Endothelial cell (in vitro differentiated cells): ENCODE data around the gene HRAS. TPM values are rescaled to one million over a fixed set of nuclear protein-coding genes. Genes with fewer than 3 reads are reported as not detected.

Experiments
- DNase-seq: peaks from one replicate; pipeline ENCODE4 v3.0.0; 2021; ENCODE audit warnings: low spot score
- H3K27ac Mint-ChIP-seq: one replicate; pipeline ENCODE4 v1.8.0; 2021; ENCODE audit warnings: mixed read lengths, inconsistent platforms; ENCODE audit not compliant: unreplicated experiment
- H3K27me3 Mint-ChIP-seq: one replicate; pipeline ENCODE4 v1.8.0; 2021; ENCODE audit warnings: mild to moderate bottlenecking, moderate library complexity, mixed read lengths, inconsistent platforms; ENCODE audit not compliant: unreplicated experiment
- H3K36me3 Mint-ChIP-seq: one replicate; pipeline ENCODE4 v1.8.0; 2021; ENCODE audit warnings: mild to moderate bottlenecking, low read depth, mixed read lengths, inconsistent platforms; ENCODE audit not compliant: unreplicated experiment
- H3K4me1 Mint-ChIP-seq: one replicate; pipeline ENCODE4 v1.8.0; 2021; ENCODE audit warnings: mild to moderate bottlenecking, mixed read lengths, inconsistent platforms; ENCODE audit not compliant: unreplicated experiment
- H3K4me3 Mint-ChIP-seq: one replicate; pipeline ENCODE4 v1.8.0; 2021; ENCODE audit warnings: mild to moderate bottlenecking, mixed read lengths, inconsistent platforms; ENCODE audit not compliant: unreplicated experiment
- H3K9me3 Mint-ChIP-seq: one replicate; pipeline ENCODE4 v1.8.0; 2021; ENCODE audit warnings: mixed read lengths, inconsistent platforms; ENCODE audit not compliant: unreplicated experiment
- CTCF ChIP-seq: fragments of 200-600 bp; sonication (generic); IDR thresholded peaks from one replicate; pipeline ENCODE4 v1.5.0; 2021; ENCODE audit warnings: antibody characterized with exemption; ENCODE audit not compliant: unreplicated experiment
- microRNA-seq: library from miRNA; unstranded; fragments of <30 nt; microRNA quantifications from one replicate; pipeline ENCODE4, GENCODE V29; 2020; ENCODE audit not compliant: unreplicated experiment
- total RNA-seq: library from RNA; stranded (reverse); fragmentation: NEBNext Ultra II Directional; extraction: Animal tissue kit (Norgen Biotek cat#: 25700); gene quantifications from one replicate; pipeline ENCODE4 v1.2.1, GENCODE V29; 2021; ENCODE audit not compliant: unreplicated experiment

HRAS gene
- total RNA-seq, 1 donor from 2014 or later = 92.4 TPM

GRCh38 chr11:487571-488021, 47.8 kb downstream of the HRAS start:
- Mint-ChIP-seq H3K4me1 (no peaks in the 10 kb centered on the region), H3K27me3 (peaks cover 7% of the 10 kb centered on the region), H3K9me3 (no peaks in the 10 kb centered on the region), H3K4me3 (no peak overlapping the region), H3K27ac (no peak overlapping the region), H3K36me3 (peaks cover 8% of the 10 kb centered on the region)
- DNase-seq = no peak
- TF ChIP-seq CTCF = no peak

- Mint-ChIP-seq H3K36me3 (peaks cover 11% of the 10 kb centered on the region), H3K27me3 (peaks cover 7% of the 10 kb centered on the region), H3K27ac (no peak overlapping the region), H3K9me3 (no peaks in the 10 kb centered on the region), H3K4me1 (no peaks in the 10 kb centered on the region), H3K4me3 (no peak overlapping the region)
- no peak for DNase-seq
- no peak for TF ChIP-seq CTCF
Measured at GRCh38 chr11:486189-486588, 49.2 kb downstream of the HRAS start.

- Mint-ChIP-seq H3K27ac (no peak overlapping the region), H3K4me3 (no peak overlapping the region), H3K36me3 (peaks cover 13% of the 10 kb centered on the region), H3K27me3 (peaks cover 7% of the 10 kb centered on the region), H3K9me3 (no peaks in the 10 kb centered on the region), H3K4me1 (no peaks in the 10 kb centered on the region)
- TF ChIP-seq CTCF = no peak
- no peak for DNase-seq
Measured at GRCh38 chr11:484616-485015, 50.8 kb downstream of the HRAS start.

Small RNA genes within 50 kb of the gene (microRNA-seq; reads per million reads assigned to microRNA genes)
- gene MIR210 = 123 reads per million, percentile 83 among the genes with 10 or more reads in this experiment

Other genes with a start within 250 kb of the HRAS start
- gene PGGHG, start 246.4 kb downstream of the HRAS start, total RNA-seq = 69.7 TPM
- not detected for gene IFITM5, start 236.1 kb downstream of the HRAS start, total RNA-seq
- 205 TPM for gene IFITM2, start 227.8 kb downstream of the HRAS start, total RNA-seq
- 23.4 TPM for gene IFITM1, start 221.5 kb downstream of the HRAS start, total RNA-seq
- 446 TPM for gene IFITM3, start 214.7 kb downstream of the HRAS start, total RNA-seq
- gene B4GALNT4, start 166.1 kb downstream of the HRAS start, total RNA-seq = 14.9 TPM
- gene PKP3, start 141.4 kb downstream of the HRAS start, total RNA-seq = 0.49 TPM
- gene SIGIRR, start 120.6 kb downstream of the HRAS start, total RNA-seq = 18.7 TPM
- gene ANO9, start 93.6 kb downstream of the HRAS start, total RNA-seq = 0.41 TPM
- 46.4 TPM for gene PTDSS2, start 85.3 kb downstream of the HRAS start, total RNA-seq
- 61.1 TPM for gene RNH1, start 28.3 kb downstream of the HRAS start, total RNA-seq
- gene LRRC56, start 2.0 kb upstream of the HRAS start, total RNA-seq = 2.6 TPM
- gene LMNTD2, start 25.2 kb upstream of the HRAS start, total RNA-seq = 4.2 TPM
- gene RASSF7, start 25.4 kb upstream of the HRAS start, total RNA-seq = 8.9 TPM
- gene PHRF1, start 40.9 kb upstream of the HRAS start, total RNA-seq = 29.5 TPM
- gene IRF7, start 80.4 kb upstream of the HRAS start, total RNA-seq = 11.6 TPM
- not detected for gene CDHR5, start 89.4 kb upstream of the HRAS start, total RNA-seq
- 1.8 TPM for gene SCT, start 91.6 kb upstream of the HRAS start, total RNA-seq
- 0.33 TPM for gene DRD4, start 101.7 kb upstream of the HRAS start, total RNA-seq
- 118 TPM for gene DEAF1, start 159.6 kb upstream of the HRAS start, total RNA-seq
- gene TMEM80, start 160.2 kb upstream of the HRAS start, total RNA-seq = 22.9 TPM
- 8.0 TPM for gene EPS8L2, start 170.7 kb upstream of the HRAS start, total RNA-seq
- gene TALDO1, start 211.9 kb upstream of the HRAS start, total RNA-seq = 123 TPM
- 36.5 TPM for gene GATD1, start 241.9 kb upstream of the HRAS start, total RNA-seq